ENCODE data around the gene NDUFA1.
"Not testable (repeated sequence)": the region's sequence is repeated elsewhere in the genome, so short reads cannot be mapped to it uniquely, and the experiment has no call there.

Gene NDUFA1

DNA sequence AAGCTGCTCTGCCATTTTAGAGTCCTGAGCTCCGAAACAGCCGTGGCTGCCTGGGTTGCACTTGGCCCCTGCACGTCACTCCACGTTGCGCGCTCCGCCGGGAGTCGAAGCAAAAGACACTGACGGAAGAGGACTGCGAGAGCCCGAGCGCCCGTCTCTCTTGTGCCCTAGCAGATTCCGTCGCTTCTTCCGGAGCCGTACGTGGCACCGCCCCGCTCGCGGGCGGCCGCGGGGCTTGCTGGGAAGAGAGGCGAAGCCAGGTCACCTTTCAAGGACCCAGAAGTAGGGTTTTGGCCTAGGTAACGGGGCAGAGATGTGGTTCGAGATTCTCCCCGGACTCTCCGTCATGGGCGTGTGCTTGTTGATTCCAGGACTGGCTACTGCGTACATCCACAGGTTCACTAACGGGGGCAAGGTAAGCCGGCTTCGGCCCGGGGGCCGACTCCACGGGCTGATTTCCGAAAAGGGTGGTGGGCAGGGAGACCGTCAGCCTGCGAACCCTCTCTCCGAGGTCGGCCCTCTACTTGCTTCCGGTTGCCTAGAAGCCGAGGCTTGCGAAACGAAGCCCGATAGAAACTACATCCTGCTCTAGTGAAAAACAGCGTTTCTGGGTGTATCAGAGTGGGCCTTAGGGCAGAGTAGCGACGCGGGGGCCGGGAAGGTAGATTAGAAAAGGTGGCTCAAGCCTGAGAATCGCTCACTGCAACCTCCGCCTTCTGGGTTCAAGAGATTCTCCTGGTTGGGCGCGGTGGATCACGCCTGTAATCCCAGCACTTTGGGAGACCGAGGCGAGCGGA lies at the start of gene NDUFA1, which contains the start of gene RNF113A:
Gene NDUFA1, plus strand, starts transcription at position 234 of the 797 bp plus-strand sequence. Its CDS starts 80 bp downstream, at position 314.
Gene RNF113A, minus strand, starts transcription at position 135 of the 797 bp plus-strand sequence. Its CDS starts 120 bp downstream, at position 15.
- FAIRE-seq (peak; percentile 94), DNase-seq (ENCODE audit: extremely low spot score, insufficient read length, low read depth) (peak; percentile 65)

DNA sequence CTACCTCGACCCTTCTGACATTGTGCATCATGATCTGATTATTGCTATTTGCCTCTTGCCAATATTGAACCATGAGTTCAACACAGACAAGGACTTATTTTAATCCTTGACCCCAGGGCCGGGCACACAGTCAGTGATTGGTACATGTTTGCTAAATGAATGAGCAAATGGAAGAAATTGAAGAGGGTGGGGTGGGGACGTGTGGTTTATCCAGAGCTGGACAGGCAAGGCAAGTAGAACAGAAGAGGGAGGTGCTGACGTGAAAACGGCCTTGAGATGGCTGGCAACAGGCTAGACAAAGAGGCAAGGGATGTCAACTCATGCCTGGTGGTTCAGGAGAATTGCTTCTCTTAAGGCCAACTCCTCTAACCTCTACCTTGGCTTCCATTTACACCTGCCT lies 47.4 kb upstream of the NDUFA1 start:
- DNase-seq (ENCODE audit: extremely low spot score, insufficient read length, low read depth); FAIRE-seq: not testable (repeated sequence)

DNA sequence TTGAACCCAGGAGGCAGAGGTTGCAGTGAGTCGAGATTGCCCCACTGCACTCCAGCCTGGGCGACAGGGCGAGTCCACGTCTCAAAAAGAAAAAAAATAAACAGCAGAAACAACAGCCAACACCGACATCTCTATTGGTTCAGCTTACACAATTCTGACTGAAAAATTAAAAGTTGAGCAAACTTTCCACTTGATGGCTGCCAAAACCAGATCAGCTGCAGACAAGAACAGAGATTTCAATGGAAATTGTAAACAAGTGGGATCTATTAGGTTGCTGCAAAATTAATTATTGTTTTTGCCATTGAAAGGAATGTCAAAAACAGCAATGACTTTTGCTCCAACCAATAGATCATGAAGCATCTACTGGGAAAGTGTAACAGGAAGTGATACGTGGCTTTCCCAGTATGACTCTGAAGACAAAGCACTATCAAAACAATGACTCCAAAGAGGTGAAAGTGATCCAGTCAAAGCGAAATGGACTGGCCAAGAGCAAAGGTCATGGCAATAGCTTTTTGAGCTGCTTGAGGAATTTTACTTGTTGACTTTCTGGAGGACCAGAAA lies 45.2 kb upstream of the NDUFA1 start:
- DNase-seq (ENCODE audit: extremely low spot score, insufficient read length, low read depth) (no peak), FAIRE-seq (no peak)

DNA sequence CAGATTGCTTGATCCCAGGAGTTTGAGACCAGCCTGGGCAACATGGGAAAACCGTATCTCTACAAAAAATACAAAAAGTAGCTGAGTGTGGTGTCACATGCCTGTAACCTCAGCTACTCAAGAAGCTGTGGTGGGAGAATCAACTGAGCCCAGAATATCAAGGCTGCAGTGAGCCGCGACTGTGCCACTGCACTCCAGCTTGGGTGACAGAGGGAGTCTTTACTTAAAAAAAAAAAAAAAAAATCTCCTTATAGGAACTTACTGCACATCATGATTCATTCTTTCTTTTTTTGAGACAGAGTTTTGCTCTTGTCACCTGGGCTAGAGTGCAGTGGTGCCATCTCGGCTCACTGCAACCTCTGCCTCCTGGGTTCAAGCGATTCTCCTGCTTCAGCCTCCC lies 43.2 kb upstream of the NDUFA1 start:
- no peak for DNase-seq (ENCODE audit: extremely low spot score, insufficient read length, low read depth)
- no peak for FAIRE-seq

DNA sequence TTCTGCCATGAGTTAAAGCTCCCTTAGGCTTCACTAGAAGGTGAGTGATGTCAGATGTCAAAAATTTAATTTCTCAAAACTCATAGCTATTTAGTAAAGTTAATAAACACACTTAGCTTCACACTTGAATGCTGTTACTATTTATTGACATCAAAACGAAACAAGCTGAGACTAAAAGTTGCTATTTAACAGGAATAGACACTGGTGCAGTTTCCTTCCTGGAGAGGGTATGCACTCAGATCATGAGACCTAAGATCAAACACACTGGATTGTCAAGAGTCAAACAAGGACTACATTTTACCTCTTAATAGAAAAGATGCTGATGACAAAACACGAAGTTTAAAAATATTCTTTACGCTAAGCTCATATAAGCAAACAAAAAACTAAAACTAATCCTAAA lies 37.7 kb upstream of the NDUFA1 start:
- DNase-seq (ENCODE audit: extremely low spot score, insufficient read length, low read depth) (no peak), FAIRE-seq (no peak)

DNA sequence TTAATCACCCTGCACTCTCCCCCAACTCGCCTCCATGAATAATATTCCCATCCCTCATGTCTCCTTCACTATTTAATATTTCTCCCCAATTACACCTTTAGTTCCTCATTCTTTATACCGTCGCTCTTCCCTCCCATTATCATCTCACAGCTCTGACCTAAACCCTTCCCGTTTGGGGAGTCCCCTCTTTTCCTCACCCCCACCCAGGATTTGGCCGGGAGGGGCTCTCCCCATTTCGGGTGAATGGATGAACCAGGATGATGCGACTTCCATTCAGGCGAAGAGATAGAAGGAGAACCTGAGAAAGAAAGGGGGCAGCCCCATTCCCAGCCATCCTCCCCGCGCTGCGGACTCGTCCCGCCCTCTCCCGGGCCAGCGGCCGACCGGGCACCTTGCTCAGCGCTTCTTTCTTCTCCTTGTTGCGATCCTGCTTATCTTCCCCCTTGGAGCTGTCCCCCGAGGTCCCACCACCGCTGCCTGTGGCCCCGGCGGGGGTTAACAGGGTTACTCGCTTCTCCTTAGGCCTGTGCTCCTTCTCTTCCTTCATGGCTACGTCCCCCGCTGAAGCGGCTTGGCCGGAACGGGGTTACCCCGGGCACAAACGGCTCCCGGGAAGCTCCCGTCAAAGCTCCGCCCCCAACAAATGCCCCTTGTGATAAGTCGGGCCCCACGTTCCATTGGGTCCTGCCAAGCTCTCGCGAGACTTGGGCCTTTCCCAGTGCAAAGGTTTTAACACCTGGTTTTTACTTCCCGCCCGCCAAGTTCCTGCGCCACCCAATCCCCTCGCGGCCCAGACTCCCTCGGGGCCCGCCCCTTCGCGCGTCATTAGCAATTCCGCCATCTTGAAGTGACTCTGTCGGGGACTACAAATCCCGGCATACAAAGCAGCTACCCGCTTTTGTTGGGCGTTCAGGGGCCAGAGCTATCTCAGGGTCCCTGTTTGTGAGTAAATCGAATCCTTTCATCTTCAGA lies 19.0 kb upstream of the NDUFA1 start, which contains the start of gene UPF3B:
Gene UPF3B, minus strand, starts transcription at position 582 of the 972 bp plus-strand sequence. Its CDS starts 35 bp downstream, at position 547.
- FAIRE-seq (peak; percentile 99), DNase-seq (ENCODE audit: extremely low spot score, insufficient read length, low read depth) (peak; percentile 89)

DNA sequence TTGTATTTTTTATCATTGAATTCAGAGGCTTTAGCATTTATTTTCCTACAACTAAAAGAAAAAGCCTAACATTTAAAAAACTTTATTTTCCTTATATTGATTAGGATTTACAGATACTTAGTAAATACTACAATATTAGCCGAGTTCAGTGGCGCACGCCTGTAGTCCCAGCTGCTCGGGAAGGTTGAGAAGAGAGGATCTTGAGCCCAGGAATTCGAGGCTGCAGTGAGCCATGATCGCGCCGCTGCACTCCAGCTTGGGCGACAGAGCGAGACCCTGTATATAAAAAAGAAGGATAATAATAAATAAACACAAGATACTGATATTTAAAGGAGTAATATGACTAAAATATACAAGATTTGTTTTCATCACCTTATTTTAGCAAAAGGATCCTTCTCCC lies 18.2 kb upstream of the NDUFA1 start:
- FAIRE-seq (no peak), DNase-seq (ENCODE audit: extremely low spot score, insufficient read length, low read depth) (no peak)

DNA sequence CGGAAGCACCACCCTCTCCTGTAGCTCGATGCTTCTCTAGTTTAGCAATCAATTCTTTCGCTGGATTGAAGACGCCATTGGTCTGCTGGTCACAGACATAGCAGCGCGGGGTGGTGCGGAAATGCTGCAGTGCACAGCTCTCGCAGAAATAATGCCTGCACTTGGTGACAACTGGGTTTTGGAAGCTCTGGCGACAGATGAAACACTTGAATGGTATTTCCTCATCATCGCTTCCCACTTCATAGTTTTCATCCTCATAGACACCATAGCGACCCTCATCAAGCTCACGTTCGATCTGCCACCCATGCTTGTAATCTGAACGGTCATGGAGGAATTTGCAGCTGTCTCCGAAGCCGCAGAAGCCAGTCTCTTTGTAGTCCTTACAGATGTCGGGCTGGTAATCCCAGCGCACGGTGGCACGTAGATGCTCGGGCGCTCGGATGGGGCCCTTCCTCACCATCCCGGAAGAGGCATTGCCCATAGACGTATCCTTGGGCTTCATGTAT lies 953 bp upstream of the NDUFA1 start:
- no peak for FAIRE-seq
- DNase-seq (ENCODE audit: extremely low spot score, insufficient read length, low read depth): no peak

DNA sequence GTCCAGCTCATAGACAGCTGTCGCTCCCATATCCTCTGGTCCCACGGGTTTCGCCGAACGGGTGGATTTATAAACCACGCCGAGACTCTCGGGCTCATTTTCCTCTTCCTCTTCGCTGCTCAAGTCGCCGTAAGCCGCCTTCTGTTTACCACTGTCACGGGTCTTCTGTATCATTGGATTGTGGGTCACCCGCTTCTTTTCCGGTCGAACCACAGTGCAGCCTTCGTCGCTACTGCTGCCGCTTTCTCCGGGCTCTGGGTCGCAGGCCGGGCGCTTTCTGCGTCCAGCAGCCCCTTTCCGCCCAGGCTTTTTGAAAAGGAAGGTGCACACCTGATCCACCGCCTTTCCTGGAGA lies 410 bp upstream of the NDUFA1 start:
- FAIRE-seq: no peak

DNA sequence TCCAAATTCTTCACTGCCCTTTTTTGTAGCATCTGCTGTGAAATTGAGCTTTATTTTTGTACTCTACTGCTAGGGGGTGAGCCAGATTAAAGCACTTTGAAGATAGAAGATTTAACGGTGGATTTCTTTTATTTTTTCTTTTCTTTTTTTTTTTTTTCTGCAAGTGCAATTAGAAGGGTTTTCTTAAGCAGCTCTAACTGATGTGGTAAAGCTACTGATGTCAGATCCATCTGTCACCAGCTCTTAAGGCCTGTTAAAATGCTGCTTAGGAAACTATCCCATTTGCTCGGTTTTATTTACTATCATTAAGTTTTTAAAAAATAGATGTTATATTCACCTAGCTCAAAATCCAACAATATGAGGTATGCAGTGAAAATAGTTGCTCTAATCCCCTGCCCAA lies 7.1 kb downstream of the NDUFA1 start:
- FAIRE-seq (no peak), DNase-seq (ENCODE audit: extremely low spot score, insufficient read length, low read depth) (no peak)

More for the DNA sequence above, 410 bp upstream of the NDUFA1 start:
- DNase-seq (ENCODE audit: extremely low spot score, insufficient read length, low read depth): no peak

DNA sequence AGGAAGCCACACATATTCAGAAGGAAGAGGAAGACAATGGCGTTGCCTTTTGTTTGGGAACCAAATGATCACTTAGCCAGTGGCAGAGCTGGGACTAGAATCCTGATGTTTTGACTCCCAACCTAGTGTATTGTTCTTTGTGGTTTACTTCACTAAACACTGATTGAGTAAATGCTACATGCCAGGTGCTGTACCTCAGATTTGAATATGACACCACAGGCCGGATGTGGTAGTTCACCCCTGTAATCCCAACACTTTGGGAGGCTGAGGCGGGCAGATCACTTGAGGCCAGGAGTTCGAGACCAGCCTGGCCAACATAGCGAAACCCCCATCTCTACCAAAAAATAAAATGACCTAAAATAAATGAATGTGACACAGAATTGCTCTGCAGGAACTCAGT lies 8.4 kb downstream of the NDUFA1 start:
- DNase-seq (ENCODE audit: extremely low spot score, insufficient read length, low read depth) (no peak), FAIRE-seq (peak; percentile 66)

DNA sequence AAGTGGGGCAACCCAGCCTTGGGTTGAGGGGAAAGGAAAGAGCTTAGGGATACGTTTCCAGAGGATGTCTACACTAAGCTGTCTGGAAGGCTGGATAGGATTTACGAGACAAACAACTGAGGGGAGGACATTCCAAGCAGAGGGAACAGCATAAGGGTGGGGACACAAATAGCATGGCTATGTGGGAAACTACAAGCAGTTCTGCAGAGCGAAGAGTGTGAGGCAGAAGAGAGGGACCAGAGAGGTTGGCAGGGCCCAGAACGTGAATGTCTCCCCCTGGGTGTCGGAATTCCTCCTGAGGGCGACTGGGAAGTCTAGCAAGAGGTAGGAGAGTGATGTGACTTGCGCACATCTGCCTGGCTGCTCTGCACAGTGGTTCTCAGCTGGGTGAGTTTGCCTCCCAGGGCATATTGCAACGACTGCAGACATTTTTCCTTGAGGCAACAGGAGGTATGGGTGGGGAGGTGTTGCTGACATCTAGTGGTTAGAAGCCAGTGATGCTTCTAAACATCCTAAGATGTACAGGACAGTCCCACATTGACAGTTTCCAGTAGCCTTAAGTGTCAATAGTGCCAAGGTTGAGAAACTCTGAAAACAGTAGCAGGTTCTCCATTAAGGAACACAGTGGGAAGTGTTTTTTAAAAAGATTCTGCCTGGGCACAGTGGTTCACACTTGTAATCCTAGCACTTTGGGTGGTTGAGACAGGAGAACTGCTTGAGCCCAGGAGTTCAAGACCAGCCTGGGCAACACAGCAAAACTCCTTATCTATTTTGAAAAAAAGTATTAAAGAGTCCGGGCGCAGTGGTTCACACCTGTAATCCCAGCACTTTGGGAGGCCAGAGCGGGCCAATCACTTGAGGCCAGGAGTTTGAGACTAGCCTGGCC lies 9.2 kb downstream of the NDUFA1 start:
- FAIRE-seq (peak; percentile 95), DNase-seq (ENCODE audit: extremely low spot score, insufficient read length, low read depth) (no peak)

DNA sequence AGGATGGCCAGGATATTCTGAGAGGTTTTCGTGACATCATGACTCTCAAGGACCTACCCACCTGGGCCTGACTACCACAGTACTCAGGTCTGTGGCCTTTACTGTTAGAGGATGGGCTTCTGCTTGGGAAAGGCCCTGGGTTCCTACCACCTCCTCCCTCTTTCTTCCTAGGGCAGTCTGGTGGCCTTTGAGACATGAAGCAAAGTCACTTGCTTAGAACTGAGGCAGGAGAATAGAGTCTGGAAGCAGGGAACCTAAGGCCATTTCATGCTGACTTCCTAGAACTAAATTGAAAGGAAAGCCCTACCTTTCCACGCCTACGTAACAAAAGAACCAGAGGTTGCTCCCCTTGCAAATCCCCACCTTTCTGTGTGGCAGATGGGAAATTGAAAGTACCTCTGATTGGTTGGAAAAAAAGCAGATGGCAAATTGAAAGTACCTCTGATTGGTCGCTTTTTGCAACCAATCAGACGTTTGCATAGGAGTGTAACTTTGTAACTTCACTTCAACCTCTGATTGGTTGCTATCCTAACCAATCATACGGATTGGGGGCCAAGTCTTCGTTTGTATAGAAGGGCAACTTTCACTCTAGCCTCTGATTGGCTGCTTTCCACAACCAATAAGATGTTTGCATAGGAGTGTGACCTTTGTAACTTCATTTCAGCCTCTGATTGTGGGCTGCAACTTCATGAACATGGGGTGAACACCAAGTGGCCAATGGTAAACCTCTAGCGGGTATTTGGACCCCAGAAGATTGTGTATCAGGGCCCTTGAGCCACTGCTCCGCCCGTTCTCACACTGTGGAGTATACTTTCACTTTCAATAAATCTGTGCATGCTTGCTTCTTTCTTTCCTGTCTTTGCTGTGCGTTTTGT lies 14.2 kb downstream of the NDUFA1 start:
- peak; percentile 73 for FAIRE-seq
- no peak for DNase-seq (ENCODE audit: extremely low spot score, insufficient read length, low read depth)

DNA sequence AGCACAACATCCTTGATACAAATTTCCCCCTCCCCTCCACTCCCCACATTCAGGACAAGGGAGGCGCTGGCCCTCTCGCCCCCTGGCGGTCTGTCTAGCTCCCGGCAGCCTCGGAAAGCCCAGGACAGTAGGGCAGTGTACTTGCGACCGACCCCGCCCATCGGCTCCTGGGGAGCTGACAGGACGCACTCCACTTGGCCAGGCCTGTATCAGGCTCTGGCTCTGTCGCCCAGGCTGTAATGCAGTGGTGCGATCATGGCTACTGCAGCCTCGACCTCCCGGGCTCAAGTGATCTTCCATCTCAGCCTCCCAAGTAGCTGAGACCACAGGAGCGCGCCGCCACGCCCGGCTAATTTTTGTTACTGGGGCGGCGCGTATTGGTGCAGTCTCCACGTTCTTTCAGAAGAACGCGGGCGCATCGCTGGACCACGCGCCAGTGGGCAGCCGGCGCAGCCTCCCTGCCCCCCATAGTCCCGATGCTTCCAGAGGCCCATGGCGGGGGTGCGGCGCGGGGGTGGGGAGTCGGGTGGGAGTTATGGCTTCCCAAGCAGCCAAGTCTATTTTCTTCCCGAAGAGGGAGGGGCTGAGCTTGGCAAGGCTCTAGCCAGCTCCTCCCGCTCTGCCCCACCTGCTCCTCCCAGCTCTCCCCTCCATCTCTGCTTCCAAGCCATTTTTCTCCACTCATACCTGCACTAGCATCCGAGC lies 16.2 kb downstream of the NDUFA1 start:
- peak; percentile 82 for FAIRE-seq
- no peak for DNase-seq (ENCODE audit: extremely low spot score, insufficient read length, low read depth)

DNA sequence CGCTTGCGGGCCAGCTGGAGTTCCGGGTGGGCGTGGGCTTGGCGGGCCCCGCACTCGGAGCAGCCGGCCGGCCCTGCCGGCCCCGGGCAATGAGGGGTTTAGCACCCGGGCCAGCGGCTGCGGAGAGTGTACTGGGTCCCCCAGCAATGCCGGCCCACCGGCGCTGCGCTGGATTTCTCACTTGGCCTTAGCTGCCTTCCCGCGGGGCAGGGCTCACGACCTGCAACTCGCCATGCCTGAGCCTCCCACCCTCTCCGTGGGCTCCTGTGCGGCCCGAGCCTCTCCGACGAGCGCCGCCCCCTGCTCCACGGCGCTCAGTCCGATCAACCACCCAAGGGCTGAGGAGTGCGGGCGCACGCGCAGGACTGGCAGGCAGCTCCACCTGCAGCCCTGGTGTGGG lies 19.0 kb downstream of the NDUFA1 start:
- not testable (repeated sequence) for FAIRE-seq; DNase-seq (ENCODE audit: extremely low spot score, insufficient read length, low read depth)

DNA sequence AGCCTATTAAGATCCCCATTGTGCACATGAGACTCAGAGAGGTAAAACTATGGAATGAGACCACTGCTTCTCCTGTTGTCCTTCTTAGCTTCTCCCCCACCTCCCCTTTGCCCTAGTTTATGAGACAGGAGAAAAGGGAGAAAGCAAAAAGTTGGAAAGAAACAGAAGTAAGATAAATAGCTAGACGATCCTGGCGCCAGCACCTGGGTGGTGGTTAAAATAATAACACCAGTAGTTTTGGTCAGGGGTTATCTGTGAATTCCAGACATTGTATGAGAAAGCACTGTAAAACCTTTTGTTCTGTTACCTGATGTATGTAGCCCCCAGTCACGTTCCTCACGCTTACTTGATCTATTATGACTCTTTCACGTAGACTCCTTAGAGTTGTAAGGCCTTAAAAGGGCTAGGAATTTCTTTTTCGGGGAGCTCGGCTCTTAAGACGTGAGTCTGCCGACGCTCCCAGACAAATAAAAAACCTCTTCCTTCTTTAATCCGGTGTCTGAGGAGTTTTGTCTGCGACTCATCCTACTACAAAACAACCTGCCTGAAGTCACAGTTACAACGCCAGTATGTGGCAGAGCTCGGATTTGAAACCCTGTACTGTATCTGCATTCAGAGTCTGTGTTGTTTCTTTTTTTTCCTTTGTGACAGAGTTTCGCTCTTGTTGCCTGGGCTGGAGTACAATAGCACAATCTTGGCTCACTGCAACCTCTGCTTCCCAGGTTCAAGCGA lies 20.5 kb downstream of the NDUFA1 start:
- not testable (repeated sequence) for FAIRE-seq; DNase-seq (ENCODE audit: extremely low spot score, insufficient read length, low read depth)

DNA sequence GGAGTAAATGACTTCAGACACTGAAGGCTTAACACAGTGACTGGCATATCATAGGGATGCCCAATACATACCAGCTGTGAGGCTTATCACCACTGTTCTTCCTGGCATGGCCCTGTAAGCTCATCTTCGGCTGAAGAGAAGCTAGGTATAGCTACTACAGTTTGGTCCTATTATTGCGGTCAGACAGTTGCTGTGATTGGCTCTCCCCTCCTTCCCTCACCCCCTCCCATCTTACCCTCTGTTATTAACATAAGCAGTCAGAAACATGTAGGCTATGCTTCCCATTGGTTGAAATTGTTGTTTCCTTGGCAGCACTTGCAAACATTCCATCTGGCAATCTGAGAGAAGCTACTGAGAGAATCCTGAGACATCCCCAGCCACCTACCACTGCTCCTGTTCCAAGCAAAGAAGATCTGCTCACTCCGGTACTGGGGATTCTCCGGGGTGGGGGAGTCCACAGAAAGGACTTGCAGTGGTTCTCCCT lies 24.3 kb downstream of the NDUFA1 start, which contains the start of gene AKAP14:
Gene AKAP14, plus strand, starts transcription at position 51 of the 484 bp plus-strand sequence. CDS start 7,331 bp downstream, outside the sequence.
- DNase-seq (ENCODE audit: extremely low spot score, insufficient read length, low read depth) (no peak), FAIRE-seq (no peak)
